ENCODE data around the gene KLK7. TPM values are rescaled to one million over a fixed set of nuclear protein-coding genes. Genes with fewer than 3 reads are reported as not detected.

Gene KLK7
- total and polyA plus RNA-seq, 4 donors, result 0.16 to 0.72 (median 0.44) TPM

GRCh38 chr19:50969413-50969760 is 14.3 kb downstream of the KLK7 start, which contains the start of gene KLK6:
Gene KLK6, minus strand, starts transcription at chr19:50969591. Its CDS starts 1,487 bp downstream, at chr19:50968104.
- H3K9me3 ChIP-seq (ENCODE audit: control insufficient read depth, insufficient read depth, low read length), result no peaks in the 10 kb centered on the region
- DNase-seq (ENCODE audit: low read depth in 4 of 6, low spot score in 6 of 6), result peak in 1 of 6 donors; percentile 25
- H3K4me3 ChIP-seq (ENCODE audit: low read depth, low read length), result no peak within 1 kb of the TSS
- WGBS (ENCODE audit: insufficient coverage), result 67% methylated on average over 19 of the region's 19 CpGs
- H3K36me3 ChIP-seq (ENCODE audit: control insufficient read depth, insufficient read depth, low read length), result no peaks in the 10 kb centered on the region
- H3K27ac ChIP-seq (ENCODE audit: low read depth, low read length), result no peak within 1 kb of the TSS
- H3K27me3 ChIP-seq (ENCODE audit: control insufficient read depth, insufficient read depth, low read length), result peaks cover 2% of the 10 kb centered on the region
- H3K4me1 ChIP-seq (ENCODE audit: control insufficient read depth, insufficient read depth, low read length), result peaks cover 14% of the 10 kb centered on the region

GRCh38 chr19:50968716-50969412 is 14.9 kb downstream of the KLK7 start:
- DNase-seq (ENCODE audit: low read depth in 4 of 6, low spot score in 6 of 6), result no peak
- H3K4me3 ChIP-seq (ENCODE audit: low read depth, low read length), result no peak overlapping the region
- peaks cover 2% of the 10 kb centered on the region for H3K27me3 ChIP-seq (ENCODE audit: control insufficient read depth, insufficient read depth, low read length)

GRCh38 chr19:50967929-50968715 is 15.6 kb downstream of the KLK7 start:
- H3K9me3 ChIP-seq (ENCODE audit: control insufficient read depth, insufficient read depth, low read length), result no peaks in the 10 kb centered on the region
- H3K36me3 ChIP-seq (ENCODE audit: control insufficient read depth, insufficient read depth, low read length), result no peaks in the 10 kb centered on the region
- no peak overlapping the region for H3K4me3 ChIP-seq (ENCODE audit: low read depth, low read length)
- peaks cover 14% of the 10 kb centered on the region for H3K4me1 ChIP-seq (ENCODE audit: control insufficient read depth, insufficient read depth, low read length)
- DNase-seq (ENCODE audit: low read depth in 4 of 6, low spot score in 6 of 6), result no peak
- H3K27ac ChIP-seq (ENCODE audit: low read depth, low read length), result no peak overlapping the region
- 38% methylated on average over 15 of the region's 20 CpGs for WGBS (ENCODE audit: insufficient coverage)
- peaks cover 2% of the 10 kb centered on the region for H3K27me3 ChIP-seq (ENCODE audit: control insufficient read depth, insufficient read depth, low read length)

More at GRCh38 chr19:50968716-50969412, 14.9 kb downstream of the KLK7 start:
- Histone ChIP-seq H3K36me3 (ENCODE audit: control insufficient read depth, insufficient read depth, low read length) (no peaks in the 10 kb centered on the region), H3K4me1 (ENCODE audit: control insufficient read depth, insufficient read depth, low read length) (peaks cover 14% of the 10 kb centered on the region), H3K9me3 (ENCODE audit: control insufficient read depth, insufficient read depth, low read length) (no peaks in the 10 kb centered on the region), H3K27ac (ENCODE audit: low read depth, low read length) (no peak overlapping the region)
- 56% methylated on average over 5 of the region's 7 CpGs for WGBS (ENCODE audit: insufficient coverage)

- no peak for DNase-seq (ENCODE audit: low read depth in 4 of 6, low spot score in 6 of 6)
- Histone ChIP-seq H3K4me3 (ENCODE audit: low read depth, low read length) (no peak overlapping the region), H3K36me3 (ENCODE audit: control insufficient read depth, insufficient read depth, low read length) (no peaks in the 10 kb centered on the region), H3K27ac (ENCODE audit: low read depth, low read length) (no peak overlapping the region), H3K27me3 (ENCODE audit: control insufficient read depth, insufficient read depth, low read length) (no peaks in the 10 kb centered on the region), H3K9me3 (ENCODE audit: control insufficient read depth, insufficient read depth, low read length) (no peaks in the 10 kb centered on the region), H3K4me1 (ENCODE audit: control insufficient read depth, insufficient read depth, low read length) (peaks cover 9% of the 10 kb centered on the region)
- no CpG with 5 or more reads among the region's 3 CpGs for WGBS (ENCODE audit: insufficient coverage)
These were observed 19.5 kb downstream of the KLK7 start for GRCh38 chr19:50964266-50964665.

GRCh38 chr19:50963381-50963780 is 20.3 kb downstream of the KLK7 start:
- no peak overlapping the region for H3K27ac ChIP-seq (ENCODE audit: low read depth, low read length)
- H3K4me3 ChIP-seq (ENCODE audit: low read depth, low read length), result no peak overlapping the region
- no peaks in the 10 kb centered on the region for H3K4me1 ChIP-seq (ENCODE audit: control insufficient read depth, insufficient read depth, low read length)
- H3K9me3 ChIP-seq (ENCODE audit: control insufficient read depth, insufficient read depth, low read length), result no peaks in the 10 kb centered on the region
- no peaks in the 10 kb centered on the region for H3K36me3 ChIP-seq (ENCODE audit: control insufficient read depth, insufficient read depth, low read length)
- WGBS (ENCODE audit: insufficient coverage), result 80% methylated on average over 6 of the region's 6 CpGs
- no peak for DNase-seq (ENCODE audit: low read depth in 4 of 6, low spot score in 6 of 6)
- no peaks in the 10 kb centered on the region for H3K27me3 ChIP-seq (ENCODE audit: control insufficient read depth, insufficient read depth, low read length)

GRCh38 chr19:50962245-50962644 is 21.5 kb downstream of the KLK7 start:
- H3K9me3 ChIP-seq (ENCODE audit: control insufficient read depth, insufficient read depth, low read length), result no peaks in the 10 kb centered on the region
- no peak for DNase-seq (ENCODE audit: low read depth in 4 of 6, low spot score in 6 of 6)
- no peaks in the 10 kb centered on the region for H3K4me1 ChIP-seq (ENCODE audit: control insufficient read depth, insufficient read depth, low read length)
- H3K4me3 ChIP-seq (ENCODE audit: low read depth, low read length), result no peak overlapping the region
- WGBS (ENCODE audit: insufficient coverage), result 79% methylated on average over 1 of the region's 1 CpG
- H3K36me3 ChIP-seq (ENCODE audit: control insufficient read depth, insufficient read depth, low read length), result no peaks in the 10 kb centered on the region
- H3K27me3 ChIP-seq (ENCODE audit: control insufficient read depth, insufficient read depth, low read length), result no peaks in the 10 kb centered on the region
- no peak overlapping the region for H3K27ac ChIP-seq (ENCODE audit: low read depth, low read length)

- H3K36me3 ChIP-seq (ENCODE audit: control insufficient read depth, insufficient read depth, low read length), result no peaks in the 10 kb centered on the region
- DNase-seq (ENCODE audit: low read depth in 4 of 6, low spot score in 6 of 6), result no peak
- no peak overlapping the region for H3K4me3 ChIP-seq (ENCODE audit: low read depth, low read length)
- H3K9me3 ChIP-seq (ENCODE audit: control insufficient read depth, insufficient read depth, low read length), result no peaks in the 10 kb centered on the region
- WGBS (ENCODE audit: insufficient coverage), result 72% methylated on average over 4 of the region's 9 CpGs
- H3K4me1 ChIP-seq (ENCODE audit: control insufficient read depth, insufficient read depth, low read length), result no peaks in the 10 kb centered on the region
- H3K27me3 ChIP-seq (ENCODE audit: control insufficient read depth, insufficient read depth, low read length), result no peaks in the 10 kb centered on the region
- H3K27ac ChIP-seq (ENCODE audit: low read depth, low read length), result no peak overlapping the region
These were observed 23.8 kb downstream of the KLK7 start for GRCh38 chr19:50959731-50960500.

- Histone ChIP-seq H3K27ac (ENCODE audit: low read depth, low read length) (no peak overlapping the region), H3K9me3 (ENCODE audit: control insufficient read depth, insufficient read depth, low read length) (no peaks in the 10 kb centered on the region), H3K27me3 (ENCODE audit: control insufficient read depth, insufficient read depth, low read length) (peaks cover 3% of the 10 kb centered on the region), H3K4me3 (ENCODE audit: low read depth, low read length) (no peak overlapping the region), H3K36me3 (ENCODE audit: control insufficient read depth, insufficient read depth, low read length) (no peaks in the 10 kb centered on the region), H3K4me1 (ENCODE audit: control insufficient read depth, insufficient read depth, low read length) (no peaks in the 10 kb centered on the region)
- WGBS (ENCODE audit: insufficient coverage), result 79% methylated on average over 8 of the region's 8 CpGs
- no peak for DNase-seq (ENCODE audit: low read depth in 4 of 6, low spot score in 6 of 6)
These were observed 26.1 kb downstream of the KLK7 start for GRCh38 chr19:50957587-50957986.

GRCh38 chr19:50952910-50953309 is 30.8 kb downstream of the KLK7 start, which contains the start of gene KLK5:
Gene KLK5, minus strand, starts transcription at chr19:50953038. Its CDS starts 381 bp downstream, at chr19:50952657.
- peaks cover 5% of the 10 kb centered on the region for H3K27me3 ChIP-seq (ENCODE audit: control insufficient read depth, insufficient read depth, low read length)
- 4% methylated on average over 6 of the region's 7 CpGs for WGBS (ENCODE audit: insufficient coverage)

More at GRCh38 chr19:50952910-50953309, 30.8 kb downstream of the KLK7 start, which contains the start of gene KLK5:
- Histone ChIP-seq H3K36me3 (ENCODE audit: control insufficient read depth, insufficient read depth, low read length) (no peaks in the 10 kb centered on the region), H3K4me3 (ENCODE audit: low read depth, low read length) (no peak within 1 kb of the TSS), H3K9me3 (ENCODE audit: control insufficient read depth, insufficient read depth, low read length) (no peaks in the 10 kb centered on the region), H3K27ac (ENCODE audit: low read depth, low read length) (no peak within 1 kb of the TSS), H3K4me1 (ENCODE audit: control insufficient read depth, insufficient read depth, low read length) (no peaks in the 10 kb centered on the region)
- no peak for DNase-seq (ENCODE audit: low read depth in 4 of 6, low spot score in 6 of 6)

All from spinal cord (tissue), 10 donors.